COLO668 (cell line): Measurements from ENCODE around the gene ILF3.

Experiments used
- DNase-seq: peaks from one replicate; lab custom pipeline; 2025; ENCODE audit not compliant: unreplicated experiment; lab: John Stamatoyannopoulos, UW

The ILF3 gene

DNA sequence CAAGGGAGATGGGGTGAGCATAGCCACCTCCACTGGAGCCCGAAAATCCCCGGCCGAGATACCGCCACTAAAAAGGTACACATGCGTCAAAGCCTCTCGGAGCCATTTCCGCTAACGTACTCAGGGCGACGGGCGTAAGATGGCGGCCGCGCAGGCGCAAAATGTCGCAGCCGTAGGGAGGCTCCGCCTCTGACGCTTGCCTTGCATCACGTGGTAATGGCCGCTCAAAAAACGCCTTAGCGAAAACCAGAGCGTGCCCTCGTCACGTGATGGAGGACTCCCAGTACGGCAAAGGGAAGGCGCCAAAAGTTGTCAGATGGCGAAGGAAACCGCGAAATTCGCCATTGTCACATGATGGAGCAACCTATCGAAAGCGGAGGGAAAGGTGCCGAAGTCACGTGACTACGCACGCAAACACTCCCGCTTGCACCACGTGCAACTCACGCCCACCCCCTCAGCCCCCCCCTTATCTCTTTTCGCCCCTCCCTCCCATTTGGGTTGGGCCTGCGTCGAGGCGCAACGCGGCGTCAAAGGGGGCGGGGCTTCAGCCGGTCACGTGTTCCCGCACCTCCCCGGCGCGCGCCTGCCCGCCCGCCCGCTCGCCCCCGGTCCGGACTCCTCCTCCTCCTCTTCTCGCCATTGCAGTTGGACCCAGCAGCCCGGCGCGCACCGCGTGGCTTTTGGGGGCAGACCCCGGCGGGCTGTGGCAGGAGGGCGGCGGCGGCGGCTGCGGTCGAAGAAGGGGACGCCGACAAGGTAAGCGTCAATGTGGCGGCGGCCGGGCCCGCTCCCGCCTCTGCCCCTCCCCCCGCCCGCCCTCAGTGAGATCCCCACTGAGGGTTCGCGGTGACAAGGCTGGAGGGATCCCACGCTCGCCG is at the start of gene ILF3:
ILF3 (plus strand) TSS at position 615 of the 878 bp plus-strand sequence. CDS start 16,260 bp downstream, outside the sequence.
- DNase-seq, result peak; percentile 99

DNA sequence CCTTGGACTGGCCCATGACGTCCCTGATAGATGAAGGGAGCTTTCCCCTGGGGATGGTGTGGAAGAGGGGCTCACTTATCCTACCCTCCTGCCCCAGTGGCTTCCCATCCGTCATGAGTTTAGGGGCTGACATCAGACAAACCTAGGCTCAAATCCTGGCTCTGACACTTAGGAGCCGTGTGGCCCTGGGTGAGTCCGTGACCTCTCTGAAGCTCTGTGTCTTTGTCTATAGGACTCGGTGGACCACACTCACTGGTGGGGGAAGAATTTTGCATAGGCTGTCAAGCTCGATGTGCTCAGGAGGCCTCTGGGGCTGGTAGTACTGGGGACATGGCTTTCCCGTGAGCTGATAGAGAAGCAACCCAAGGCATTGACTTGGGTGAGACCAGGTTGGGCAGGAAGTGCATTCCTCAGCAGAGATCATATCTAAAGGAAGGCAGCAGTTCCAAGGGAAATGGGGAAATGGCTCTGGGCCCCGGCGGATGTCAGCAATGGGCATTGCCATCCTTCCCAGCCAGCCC is 49.6 kb upstream of the ILF3 start:
- no peak for DNase-seq

DNA sequence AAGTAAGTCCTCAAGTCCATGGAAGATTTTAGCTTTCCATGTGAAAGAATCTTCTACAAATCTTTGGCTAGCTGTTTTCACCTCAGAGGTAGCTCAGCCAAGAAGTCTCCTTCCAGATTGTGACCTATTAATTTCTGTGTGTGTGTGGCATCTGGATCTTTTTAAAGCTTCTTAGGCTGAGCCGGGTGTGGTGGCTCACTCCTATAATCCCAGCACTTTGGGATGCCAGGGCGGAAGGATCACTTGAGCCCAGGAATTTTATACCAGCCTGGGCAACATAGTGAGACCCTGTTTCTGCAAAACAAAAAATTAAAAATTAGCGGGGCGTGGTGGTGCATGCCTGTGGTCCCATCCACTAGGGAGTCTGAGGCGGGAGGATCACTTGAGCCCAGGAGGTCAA is 42.2 kb upstream of the ILF3 start:
- DNase-seq, result no peak

DNA sequence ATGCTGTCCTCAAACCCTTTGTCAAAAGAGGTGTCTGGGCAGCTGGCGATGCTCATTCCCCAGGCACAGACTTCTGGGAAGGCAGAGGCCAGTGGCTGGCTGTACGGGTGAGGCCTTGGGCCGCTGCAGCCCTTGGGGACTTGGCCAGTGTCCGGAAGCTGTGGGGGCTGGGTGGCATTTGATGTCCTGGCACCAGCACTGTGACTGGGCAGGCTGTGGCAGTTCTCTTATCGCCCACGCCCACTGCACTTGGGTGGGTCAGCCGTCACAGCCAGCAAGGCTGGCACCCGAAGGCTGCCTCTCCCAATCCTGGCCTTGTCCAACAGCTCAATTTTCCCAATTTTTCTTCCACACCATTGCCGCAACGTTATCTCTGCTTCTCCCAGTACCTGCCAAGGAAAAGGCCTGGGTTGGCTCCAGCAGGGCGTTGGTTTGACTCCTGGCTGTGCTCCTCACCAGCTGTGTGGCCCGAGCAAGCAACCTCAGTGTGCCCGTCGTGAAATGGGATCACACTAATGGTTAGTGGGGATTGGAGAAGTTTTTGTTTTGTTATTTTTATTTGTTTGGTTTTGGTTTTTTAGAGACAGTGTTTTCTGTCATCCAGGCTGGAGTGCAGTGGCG is 41.5 kb upstream of the ILF3 start:
- no peak for DNase-seq

DNA sequence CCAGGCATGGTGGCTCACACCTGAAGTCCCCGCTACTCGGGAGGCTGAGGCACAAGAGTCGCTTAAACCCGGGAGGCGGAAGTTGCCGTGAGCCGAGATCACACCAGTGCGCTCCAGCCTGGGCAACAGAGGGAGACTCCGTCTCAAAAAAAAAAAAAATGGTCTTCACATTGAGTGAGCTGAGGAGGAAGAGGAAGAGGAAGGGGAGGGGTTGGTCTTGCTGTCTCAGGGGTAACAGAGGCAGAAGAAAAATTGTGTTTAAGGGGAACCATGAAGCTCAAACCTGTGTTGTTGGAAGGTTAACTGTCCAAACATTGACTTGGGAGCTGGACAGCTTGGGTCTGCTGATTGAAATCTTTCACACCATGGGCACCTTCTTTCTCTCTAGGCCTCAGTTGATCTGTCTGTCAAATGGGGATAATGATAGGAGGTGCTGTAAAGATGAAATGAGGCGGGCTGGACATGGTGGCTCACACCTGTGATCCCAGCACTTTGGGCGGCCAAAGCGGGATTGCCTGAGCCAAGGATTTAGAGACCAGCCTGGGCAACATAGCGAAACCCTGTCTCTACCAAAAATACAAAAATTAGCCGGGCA is 38.6 kb upstream of the ILF3 start:
- no peak for DNase-seq

DNA sequence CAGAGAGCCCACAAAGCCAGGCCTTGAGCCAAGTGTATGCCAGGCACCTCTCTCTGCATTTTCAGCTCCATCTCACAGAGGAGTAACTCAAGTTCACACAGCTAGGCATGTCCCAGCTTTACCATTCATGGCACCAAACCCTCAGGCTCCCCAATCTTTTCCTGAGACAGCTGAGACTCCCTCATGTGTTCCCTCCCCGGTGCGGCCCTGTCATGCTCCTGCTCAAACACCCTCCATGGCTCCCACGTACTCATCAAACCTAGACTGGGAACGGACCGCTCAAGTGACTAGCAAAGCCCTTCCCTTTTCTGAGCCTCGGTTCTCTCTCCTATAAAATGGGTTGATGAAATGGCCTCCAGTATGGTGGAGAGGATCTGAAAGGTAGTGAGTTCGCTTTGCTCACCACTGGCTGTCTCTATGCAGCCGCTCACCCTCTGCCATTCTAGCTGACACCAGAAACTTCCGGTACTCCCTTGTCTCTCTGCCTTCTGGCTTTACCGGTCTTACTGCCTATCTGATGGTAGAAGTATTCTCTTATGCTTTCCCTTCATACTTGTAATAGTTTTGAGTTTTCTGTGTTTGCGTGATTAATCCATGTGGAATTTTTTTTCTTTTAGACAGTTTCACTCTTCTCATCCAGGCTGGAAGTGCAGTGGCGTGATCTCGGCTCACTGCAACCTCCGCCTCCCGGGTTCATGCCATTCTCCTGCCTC is 36.6 kb upstream of the ILF3 start:
- DNase-seq, result no peak

DNA sequence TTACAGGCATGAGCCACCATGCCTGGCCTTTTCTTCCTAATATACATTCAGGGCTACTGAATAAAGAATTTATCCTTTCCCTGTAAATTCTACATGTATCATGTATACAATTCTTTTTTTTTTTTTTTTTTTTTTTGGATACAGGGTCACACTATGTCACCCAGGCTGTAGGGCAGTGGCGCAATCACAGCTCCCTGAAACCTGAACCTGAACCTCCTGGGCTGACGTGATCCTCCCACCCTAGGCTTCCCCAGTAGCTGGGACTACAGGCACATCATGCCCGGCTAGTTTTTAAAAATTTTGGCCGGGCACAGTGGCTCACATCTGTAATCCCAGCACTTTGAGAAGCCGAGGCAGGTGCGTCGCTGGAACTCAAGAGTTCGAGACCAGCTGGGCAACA is 35.3 kb upstream of the ILF3 start:
- no peak for DNase-seq

DNA sequence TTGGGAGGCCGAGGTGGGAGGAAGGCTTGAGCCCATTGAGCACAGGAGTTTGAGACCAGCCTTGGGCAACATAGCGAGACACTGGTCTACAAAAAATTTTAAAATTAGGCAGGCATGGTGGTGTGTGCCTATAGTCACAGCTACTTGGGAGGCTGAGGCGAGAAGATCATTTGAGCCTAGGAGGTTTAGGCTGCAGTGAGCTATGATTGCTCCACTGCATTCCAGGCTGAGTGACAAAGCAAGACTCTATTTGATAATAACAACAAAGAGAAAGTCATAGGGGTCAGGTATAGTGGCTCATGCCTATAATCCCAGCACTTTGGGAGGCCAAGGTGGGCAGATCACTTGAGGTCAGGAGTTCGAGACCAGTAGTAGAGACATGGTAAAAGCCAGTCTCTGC is 33.4 kb upstream of the ILF3 start:
- DNase-seq, result no peak

DNA sequence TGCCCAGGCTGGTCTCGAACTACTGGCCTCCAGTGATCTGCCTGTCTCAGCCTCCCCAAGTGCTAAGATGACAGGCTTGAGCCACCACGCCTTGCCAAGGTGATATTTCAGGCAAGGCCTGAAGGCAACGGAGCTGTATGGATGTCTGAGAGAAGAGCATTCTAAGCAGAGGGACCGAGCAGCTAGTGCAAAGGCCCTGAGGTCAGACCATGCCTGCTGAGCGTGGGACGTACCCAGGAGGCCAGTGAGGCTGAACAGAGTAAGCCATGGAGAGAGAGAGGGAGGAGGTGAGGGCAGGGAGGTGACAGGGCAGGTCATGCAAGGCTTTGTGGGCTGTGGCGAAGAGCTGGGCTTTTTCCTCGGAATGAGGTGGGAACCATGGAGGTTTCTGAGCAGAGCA is 32.2 kb upstream of the ILF3 start:
- no peak for DNase-seq

DNA sequence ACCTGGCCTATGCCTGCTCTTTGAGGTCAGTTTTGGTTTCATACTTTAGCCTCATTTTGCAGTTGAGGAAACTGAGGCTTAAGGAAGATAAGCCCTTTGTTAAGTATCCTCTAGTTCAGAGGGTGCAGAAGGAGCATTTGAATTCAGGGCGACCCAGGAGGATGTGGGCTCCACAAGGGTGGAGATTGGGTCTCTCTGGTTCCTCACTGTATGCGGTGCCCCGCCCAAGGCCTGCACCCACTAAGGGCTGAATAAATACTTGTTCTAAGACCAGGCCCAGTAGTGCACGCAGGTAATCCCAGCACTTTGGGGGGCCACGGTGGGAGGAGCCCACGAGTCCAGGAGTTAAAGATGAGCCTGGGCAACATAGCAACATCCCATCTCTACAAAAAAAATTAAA is 29.6 kb upstream of the ILF3 start:
- peak; percentile 15 for DNase-seq

DNA sequence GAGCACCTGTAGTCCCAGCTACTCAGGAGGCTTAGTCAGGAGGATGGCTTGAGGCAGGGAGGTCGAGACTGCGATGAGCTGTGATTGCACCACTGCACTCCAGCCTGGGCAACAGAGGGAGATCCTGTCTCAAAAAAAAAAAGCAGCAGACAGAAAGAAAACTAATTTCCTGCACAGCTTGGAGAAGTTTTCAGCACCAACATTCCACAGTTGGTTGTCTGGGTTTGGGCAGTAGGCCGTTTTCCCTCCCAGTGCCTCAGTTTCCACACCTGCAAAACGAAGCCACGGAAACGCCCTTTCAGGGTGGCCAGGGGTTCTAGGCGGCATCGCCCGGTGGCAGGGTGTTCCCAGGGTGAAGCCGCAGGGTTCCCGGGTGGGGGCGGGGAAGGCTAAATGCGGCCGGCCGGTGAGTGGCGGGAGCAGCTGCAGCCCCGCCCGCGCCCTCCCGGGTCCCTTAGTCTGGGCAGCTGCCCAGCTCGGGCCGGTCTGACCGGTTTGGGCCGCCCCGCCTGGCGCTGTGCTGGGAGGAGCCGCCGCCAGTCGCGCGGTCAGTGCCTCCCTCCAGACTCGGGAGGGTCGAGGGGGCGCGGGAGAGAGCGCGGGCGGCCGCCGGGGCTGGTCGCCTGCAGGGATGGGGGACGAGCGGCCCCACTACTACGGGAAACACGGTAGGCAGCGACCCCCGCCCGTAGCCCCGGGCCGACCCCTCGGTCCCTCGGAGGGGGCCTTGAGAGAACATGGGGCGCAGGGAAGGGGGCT is 29.0 kb upstream of the ILF3 start, which contains the start of gene SLC44A2:
SLC44A2 (plus strand) TSS at position 551 of the 759 bp plus-strand sequence; CDS start at position 632, 81 bp downstream.
- DNase-seq, result peak; percentile 94

DNA sequence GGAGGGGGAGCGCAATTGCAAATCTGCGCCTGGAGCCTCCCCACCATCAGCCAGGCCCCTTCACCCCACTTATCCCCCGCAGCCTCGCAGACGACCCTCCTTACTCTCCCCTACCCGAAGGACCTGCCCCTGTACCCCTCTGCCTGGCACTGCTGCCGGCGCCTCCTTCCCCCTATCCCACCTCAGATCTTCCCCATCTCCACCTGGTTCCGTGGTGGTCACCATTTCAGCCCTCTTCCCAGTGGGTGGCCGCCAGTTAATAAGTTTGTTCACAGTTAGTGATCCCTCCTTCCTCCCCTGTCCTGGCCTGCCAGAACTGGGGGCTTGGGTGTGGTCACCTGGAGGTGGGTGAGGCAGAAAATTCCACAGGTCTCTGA is 28.4 kb upstream of the ILF3 start:
- no peak for DNase-seq

DNA sequence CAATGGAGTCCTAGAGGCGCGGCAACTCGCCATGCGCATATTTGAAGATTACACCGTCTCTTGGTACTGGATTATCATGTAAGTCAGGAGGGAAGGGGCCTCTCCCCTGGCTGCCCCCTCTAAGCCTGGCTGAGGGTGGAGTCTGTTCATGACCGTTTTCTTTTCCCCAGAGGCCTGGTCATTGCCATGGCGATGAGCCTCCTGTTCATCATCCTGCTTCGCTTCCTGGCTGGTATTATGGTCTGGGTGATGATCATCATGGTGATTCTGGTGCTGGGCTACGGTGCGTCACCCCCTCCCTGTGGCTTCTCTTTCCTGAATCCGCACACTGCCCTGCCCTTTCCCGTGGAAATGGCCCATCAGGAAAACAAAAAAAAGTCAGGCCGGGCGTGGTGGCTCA is 22.3 kb upstream of the ILF3 start:
- DNase-seq, result no peak

DNA sequence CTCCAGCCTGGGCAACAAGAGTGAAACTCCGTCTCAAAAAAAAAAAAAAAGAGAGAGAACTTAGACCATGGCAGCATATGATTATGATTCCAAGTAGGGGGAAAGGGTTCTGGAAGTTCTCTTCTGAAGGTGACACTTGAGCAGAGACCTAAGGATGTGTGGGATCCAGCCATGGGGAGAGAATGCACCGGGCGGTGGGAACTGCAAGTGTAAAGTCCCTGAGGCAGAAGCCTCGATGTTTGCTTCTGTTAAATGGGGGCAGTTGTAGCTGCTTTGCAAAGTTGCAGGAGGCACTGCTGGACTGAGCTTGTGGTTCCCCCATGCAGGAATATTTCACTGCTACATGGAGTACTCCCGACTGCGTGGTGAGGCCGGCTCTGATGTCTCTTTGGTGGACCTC is 19.7 kb upstream of the ILF3 start:
- DNase-seq, result no peak

DNA sequence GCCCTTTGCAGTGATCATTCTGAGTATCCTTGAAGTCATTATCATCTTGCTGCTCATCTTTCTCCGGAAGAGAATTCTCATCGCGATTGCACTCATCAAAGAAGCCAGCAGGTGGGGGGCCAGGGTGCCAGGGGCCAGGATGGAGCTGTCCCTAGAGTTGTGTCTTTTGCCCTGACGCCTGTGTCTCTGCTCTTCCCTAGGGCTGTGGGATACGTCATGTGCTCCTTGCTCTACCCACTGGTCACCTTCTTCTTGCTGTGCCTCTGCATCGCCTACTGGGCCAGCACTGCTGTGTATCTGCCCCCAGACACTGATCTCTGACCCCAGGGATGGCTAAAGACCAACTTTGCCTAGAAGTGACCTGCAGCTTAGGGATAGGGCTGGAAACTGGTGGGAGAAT is 19.2 kb upstream of the ILF3 start:
- no peak for DNase-seq

DNA sequence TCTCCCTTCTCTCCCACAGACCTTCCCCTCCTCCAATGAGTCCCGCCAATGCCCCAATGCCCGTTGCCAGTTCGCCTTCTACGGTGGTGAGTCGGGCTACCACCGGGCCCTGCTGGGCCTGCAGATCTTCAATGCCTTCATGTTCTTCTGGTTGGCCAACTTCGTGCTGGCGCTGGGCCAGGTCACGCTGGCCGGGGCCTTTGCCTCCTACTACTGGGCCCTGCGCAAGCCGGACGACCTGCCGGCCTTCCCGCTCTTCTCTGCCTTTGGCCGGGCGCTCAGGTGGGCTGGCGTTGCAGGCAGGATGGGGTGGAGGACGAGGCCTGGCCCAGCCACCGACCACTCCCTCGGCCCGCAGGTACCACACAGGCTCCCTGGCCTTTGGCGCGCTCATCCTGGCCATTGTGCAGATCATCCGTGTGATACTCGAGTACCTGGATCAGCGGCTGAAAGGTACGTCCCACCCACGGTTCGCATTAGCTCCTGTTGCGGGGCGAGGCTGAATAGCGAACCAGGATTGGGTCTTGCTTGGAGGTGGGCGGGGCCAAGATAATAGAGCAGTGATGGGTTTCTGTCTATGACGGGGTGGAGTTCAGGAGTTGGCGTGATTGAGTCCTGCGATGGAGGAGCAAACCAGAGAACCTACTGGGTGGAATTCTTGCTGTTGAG is 17.7 kb upstream of the ILF3 start:
- DNase-seq, result no peak

DNA sequence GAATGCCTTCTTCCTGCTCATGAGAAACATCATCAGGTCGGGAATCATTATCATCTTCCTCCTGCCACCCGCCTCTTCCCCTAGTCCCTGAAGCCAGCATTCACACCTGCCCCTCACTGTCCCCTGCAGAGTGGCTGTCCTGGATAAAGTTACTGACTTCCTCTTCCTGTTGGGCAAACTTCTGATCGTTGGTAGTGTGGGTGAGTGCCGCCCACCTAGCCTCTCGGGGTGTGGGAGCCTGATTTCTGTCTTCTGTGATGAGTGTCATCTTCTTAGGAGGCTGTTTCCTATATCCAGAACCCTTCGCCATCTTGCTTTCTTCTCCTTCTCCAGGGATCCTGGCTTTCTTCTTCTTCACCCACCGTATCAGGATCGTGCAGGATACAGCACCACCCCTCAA is 16.3 kb upstream of the ILF3 start:
- DNase-seq, result no peak

DNA sequence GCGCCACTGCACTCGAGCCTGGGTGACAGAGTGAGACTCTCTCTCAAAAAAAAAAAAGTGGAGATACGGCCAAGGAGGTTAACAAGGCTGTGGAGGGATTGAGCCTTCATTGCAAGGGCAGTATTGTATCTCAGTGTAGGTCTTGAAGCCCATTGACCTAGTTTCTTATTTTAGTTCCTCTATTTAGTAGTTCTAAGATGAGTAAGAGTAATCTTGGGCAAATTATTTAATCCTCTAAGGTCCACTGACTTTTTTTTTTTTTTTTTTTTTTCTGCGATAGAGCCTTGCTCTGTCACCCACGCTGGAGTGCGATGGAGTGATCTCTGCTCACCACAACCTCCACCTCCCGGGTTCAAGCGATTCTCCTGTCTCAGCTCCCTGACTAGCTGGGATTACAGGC is 14.3 kb upstream of the ILF3 start:
- DNase-seq, result no peak

DNA sequence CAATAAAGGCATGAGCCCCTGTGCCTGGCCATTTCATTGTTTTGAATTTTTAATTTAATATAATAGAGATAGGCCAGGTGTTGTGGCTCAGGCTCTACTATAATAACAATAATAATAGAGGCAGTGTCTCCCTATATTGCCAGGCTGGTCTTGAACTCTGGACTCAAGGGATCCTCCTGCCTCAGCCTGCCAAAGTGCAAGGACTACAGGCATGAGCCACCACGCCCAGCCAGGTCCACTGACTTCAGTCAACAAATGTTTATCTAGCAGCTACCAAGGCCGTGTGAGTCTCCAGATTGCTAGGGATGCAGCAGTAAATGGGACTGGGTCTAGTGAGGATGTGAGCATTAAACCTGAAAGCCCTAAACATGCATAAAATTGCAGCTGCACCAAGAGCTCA is 13.8 kb upstream of the ILF3 start:
- no peak for DNase-seq

DNA sequence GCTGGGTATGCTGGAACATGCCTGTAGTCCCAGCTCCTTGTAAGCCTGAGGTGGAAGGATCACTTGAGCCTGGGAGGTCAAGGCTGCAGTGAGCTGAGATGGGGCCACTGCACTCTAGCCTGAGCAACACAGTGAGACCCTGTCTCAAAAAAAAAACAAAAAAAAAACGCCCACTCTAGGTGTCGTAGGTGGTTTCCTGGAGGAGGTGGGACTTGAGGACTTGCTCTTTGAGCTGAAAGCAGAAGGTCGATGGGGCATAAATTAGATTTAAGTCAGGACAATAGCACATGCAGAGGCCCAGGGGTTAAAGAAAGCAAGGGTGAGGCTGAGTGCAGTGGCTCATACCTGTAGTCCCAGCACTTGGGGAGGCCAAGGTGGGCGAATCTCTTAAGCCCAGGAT is 12.9 kb upstream of the ILF3 start:
- no peak for DNase-seq
